C4-2B (cell line): ENCODE data around the gene COPS2.

ENCODE experiments used
- CTCF ChIP-seq: fragments of 450-650 bp; conservative IDR thresholded peaks from 2 replicates; pipeline ENCODE4 v1.5.1; 2017; ENCODE audit warnings: mild to moderate bottlenecking
- ZFX ChIP-seq: fragments of 450-650 bp; IDR thresholded peaks from 2 replicates; pipeline ENCODE4 v1.6.1; 2017

GRCh38 chr15:49116108-49116857 lies 39.1 kb downstream of the COPS2 start:
- TF ChIP-seq CTCF (no peak), ZFX (no peak)
